Right renal pelvis (tissue), 4 donors: Measurements from ENCODE around the gene KLB. TPM values are rescaled to one million over a fixed set of nuclear protein-coding genes. Genes with fewer than 3 reads are reported as not detected.
"Not testable (repeated sequence)": the region's sequence is repeated elsewhere in the genome, so short reads cannot be mapped to it uniquely, and the experiment has no call there.

Experiments
- DNase-seq, 4 donors: peaks; one replicate each; pipeline ENCODE4 v3.0.0-alpha.2; 2013; ENCODE audit warnings: low read depth in 4 of 4, low spot score in 3 of 4, missing footprints in 1 of 4
- polyA plus RNA-seq, 4 donors: library from polyadenylated mRNA; unstranded; fragments of 120-200 nt; gene quantifications; one replicate each; pipeline ENCODE4 v1.2.1, GENCODE V29; 2013; ENCODE audit not compliant: insufficient read length in 4 of 4

The KLB gene
- under 1 TPM; 0.17 to 0.22 (median 0.19) TPM for polyA plus RNA-seq

- DNase-seq: no peak
Measured at GRCh38 chr4:39406763-39407583, at the start of gene KLB. TSS of gene KLB (plus strand) at chr4:39406930. CDS start at chr4:39406950, 20 bp downstream.

GRCh38 chr4:39357002-39357401, 49.7 kb upstream of the KLB start:
- DNase-seq: no peak

DNA sequence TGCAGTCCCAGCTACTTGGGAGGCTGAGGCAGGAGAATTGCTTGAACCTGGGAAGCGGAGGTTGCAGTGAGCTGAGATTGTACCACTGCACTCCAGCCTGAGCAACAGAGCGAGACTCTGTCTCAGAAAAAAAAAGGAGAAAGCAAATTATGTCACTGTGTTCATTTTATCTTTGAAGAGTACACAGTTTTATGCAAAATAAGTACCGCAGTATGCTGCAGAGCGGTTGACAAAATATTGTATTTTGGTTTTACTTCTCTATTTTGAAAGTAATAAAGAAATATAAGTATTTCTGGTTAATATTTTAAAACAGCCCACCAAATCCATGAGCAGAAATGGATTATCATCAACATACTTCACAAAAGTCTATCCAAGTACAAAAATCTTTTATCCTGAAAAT, 46.1 kb upstream of the KLB start:
- DNase-seq: not testable (repeated sequence)

- DNase-seq: no peak
Measured at GRCh38 chr4:39362827-39363226, 43.9 kb upstream of the KLB start.

GRCh38 chr4:39363773-39364393, 42.8 kb upstream of the KLB start:
- no peak for DNase-seq

GRCh38 chr4:39365360-39365759, 41.4 kb upstream of the KLB start:
- DNase-seq: no peak

DNA sequence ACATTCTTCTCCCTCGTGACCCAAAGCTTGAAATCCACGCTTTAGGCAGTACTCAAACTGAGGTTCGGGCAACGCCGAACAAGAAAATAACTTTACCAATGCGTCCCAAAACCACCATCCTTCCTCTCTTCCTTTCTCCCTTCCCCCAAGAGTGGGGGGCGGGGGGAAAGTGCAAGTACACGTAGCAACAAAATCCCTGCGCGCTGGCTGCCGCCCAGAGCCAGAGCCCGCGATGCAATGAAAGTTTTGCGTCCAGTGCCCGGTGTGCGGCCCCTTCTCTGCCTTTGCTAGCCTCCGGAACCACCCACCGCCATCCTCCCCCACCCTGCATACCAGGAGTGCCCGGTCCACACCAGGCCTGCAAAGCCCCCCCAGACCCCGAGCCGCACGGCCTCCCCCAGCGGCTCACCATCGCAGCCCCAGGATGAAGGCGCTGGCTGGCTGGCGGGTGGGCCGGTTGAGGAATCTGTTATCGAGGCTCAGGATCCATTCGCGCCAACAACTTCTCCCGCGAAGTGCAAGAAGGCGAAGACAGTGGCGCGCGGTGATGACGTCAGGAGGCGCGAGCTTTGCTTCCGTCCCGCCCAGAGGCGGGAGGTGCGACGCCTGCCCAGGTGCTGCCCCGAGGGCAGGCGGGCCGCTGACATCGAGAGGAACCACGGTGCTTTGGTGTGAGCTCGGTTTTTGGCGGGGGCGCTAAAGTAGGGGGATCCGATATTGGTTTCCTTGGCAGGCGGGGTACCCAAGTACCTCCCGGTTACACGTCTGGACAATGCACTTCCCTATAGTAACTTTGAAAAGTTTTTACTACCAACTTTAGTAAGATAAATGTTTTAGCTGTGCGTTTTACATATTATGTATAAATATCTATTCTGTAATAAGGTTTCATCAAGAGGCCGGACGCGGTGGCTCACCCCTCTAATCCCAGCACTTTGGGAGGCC, 40.6 kb upstream of the KLB start, which contains the start of gene RFC1:
RFC1 (minus strand) TSS at position 533 of the 942 bp plus-strand sequence; CDS start at position 412, 121 bp downstream.
- DNase-seq: peak; percentile 88 to 91 (median 89)

DNA sequence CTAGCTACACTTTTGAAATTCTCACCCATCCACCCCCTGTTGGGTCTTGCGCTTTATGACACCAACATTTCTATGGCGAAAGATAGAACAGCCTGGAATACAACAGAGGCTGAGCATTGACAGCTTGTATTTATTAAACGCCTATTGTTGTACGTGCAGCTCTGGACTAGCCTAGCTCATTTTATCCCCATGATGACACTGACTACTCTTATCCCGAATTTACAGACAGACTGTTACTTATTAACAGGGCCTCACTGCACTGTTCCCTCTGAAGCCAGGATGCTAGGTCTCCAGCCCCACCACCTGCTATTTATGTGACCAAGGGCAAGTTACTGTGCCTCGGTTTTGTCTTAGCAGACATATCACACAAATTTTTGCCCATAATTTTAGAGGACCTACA, 39.6 kb upstream of the KLB start:
- no peak for DNase-seq

DNA sequence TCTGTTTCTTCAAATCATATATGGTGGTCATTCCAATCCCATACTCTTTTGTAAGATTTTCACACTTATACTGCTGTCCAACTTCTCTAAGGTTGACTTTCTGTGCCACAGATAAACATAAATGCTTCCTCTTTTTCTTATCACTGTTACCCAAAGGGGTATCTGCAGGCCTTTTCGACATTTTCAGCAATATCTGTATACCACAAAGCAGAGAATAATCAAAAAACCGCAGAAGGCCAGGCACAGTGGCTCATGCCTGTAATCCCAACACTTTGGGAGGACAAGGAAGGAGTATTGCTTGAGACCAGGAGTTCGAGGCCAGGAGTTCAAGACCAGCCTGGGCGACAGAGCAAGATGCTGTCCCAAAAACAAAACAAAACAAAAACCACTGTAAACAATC, 37.4 kb upstream of the KLB start:
- DNase-seq: no peak

GRCh38 chr4:39371209-39371608, 35.5 kb upstream of the KLB start:
- not testable (repeated sequence) for DNase-seq

DNA sequence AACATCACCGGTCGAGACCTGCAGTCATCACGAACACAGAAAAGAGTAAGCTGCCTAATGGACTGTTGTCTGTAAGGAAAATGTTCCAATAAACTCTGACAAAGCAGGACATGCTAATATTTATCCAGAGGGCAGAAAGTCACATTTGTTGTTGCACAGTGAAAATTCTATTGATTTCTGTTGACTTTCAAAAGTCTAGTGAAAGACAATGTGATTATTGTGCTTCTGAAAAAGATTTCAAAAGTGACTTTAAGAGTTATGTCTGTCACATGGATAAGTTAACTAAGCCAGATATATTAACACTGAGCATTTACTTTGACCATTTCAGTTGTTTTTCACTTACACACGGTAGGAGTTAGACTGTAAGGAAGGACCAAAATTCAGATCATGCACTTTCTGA, 31.3 kb upstream of the KLB start:
- DNase-seq: no peak

DNA sequence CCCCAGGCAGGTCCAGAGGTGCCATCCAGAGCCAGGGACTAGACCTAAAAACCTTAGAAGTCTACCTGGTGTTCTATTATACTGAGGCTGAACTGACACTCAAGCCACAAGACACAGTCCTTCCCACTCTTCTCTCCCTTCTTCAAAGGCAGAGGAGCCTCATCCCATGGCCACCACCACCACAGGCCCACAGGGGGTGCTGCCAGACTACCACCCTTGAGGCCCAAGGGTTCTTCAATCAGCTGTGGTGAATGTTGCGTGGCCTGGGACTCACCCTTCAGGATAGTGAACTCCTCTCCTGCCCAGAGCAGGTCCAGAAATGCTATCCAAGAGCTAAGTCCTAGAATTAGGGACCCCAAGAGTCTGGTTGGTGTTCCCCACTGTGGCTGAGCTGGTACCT, 23.0 kb upstream of the KLB start:
- DNase-seq: no peak

- no peak for DNase-seq
Measured at GRCh38 chr4:39384563-39384962, 22.2 kb upstream of the KLB start.

DNA sequence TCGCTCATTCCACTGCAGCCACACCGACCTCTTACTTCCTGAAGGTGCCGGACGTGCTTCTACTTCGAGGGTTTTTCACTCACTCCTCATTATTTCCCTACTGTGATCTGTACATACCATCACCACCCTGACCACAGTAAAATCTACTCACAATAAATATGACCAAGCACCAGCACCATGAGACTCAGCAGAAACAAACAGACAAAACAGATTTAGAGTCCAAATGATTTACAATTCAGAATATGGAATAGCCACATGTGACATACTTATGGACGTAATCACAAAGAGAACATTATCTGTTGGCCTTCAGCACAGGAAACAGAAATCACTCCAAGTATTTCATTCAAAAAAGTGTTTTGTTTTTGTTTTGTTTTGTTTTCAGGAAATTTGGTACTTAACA, 16.1 kb upstream of the KLB start:
- DNase-seq: no peak

DNA sequence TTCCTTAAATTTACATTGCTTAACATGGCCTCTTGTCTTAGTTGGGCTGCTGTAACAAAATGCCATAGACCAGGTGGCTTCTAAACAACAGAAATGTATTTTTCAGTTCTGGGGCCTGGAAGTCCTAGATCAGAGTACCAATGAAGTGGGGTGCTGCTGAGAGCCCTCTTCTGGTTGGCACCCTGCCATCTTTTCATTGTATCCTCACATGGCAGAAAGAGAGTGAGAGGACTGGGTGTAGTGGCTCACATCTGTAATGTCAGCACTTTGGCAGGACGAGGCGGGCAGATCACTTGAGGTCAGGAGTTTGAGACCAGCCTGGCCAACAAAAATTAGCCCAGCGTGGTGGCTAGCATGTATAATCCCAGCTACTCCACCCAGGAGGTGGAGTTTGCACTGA, 12.0 kb upstream of the KLB start:
- DNase-seq: no peak

DNA sequence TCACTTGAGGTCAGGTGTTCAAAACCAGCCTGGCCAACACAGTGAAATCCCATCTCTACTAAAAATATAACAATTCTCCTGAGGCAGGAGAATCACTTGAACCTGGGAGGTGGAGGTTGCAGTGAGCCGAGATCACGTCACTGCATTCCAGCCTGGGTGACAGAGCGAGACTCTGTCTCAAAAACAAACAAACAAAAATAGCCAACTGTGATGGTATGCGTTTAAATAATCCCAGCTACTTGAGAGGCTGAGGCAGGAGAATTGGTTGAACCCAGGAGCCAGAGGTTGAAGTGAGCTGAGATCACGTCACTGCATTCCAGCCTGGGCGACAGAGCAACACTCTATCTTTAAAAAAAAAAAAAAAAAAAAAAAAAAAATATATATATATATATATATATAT, 5.1 kb upstream of the KLB start:
- not testable (repeated sequence) for DNase-seq

DNA sequence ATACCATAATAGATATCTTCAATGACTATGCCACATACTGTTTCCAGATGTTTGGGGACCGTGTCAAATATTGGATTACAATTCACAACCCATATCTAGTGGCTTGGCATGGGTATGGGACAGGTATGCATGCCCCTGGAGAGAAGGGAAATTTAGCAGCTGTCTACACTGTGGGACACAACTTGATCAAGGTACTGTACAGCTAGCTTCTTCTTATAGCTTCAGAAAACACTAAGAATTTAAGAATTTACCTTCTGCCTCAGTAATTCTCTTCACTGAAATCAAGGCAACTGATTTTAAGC, 805 bp downstream of the KLB start:
- no peak for DNase-seq

DNA sequence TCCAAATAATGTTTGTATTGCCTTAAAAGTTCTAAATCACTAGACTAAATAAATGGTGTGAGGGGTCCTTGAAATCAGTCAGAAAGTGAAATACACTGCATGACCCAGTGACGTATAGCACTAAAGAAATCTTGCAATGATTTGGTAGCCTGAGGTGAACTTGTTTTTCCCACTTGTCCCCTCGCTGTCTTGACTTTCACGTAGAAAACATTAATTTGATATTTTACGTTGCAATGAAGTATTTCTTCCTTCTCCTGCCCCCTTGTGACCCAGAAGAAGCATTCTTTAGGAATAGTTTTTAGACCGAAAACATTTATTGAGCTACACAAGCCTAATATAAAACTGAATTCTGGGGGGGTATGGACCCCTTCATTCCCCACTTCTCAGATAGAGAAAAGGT, 3.7 kb downstream of the KLB start:
- DNase-seq: no peak

GRCh38 chr4:39411561-39411960, 4.8 kb downstream of the KLB start:
- not testable (repeated sequence) for DNase-seq

DNA sequence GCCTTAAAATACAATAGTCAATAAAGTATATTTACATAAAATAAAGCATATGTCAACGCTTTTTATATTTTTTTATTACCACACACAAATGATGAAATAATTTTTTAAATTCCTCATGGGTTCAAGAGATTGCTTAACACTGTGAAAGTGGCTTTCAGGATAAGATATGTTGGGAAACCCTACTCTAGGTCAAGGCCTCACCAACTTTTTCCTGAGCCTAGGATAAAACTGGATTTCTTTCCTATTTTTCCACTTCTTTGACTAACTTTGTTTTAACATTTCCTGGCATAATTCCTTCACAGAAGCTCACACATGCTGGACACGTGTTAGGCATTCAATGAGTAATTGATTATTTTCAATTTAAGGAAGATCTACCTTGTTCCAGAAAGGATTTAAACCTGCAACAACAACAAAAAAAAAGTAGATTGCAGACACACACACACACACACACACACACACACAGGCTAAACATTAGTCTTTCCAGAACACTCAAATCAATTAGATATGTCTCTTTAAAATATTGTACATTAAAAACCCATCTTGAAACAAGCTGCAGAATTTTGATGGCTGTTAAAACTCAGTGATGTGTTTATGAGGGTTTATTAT, 9.1 kb downstream of the KLB start:
- DNase-seq: no peak

GRCh38 chr4:39422247-39422646, 15.5 kb downstream of the KLB start:
- DNase-seq: no peak
